OCI-LY7 (cell line): ENCODE measurements around the gene EYA2. TPM values are rescaled to one million over a fixed set of nuclear protein-coding genes. Genes with fewer than 3 reads are reported as not detected.

ENCODE experiments used
- BruUV-seq: library from RNA; stranded (reverse); fragments of 400-500 nt; replicated peaks from 2 replicates; lab custom pipeline; 2021; lab: Mats Ljungman, UMichigan
- CTCF ChIA-PET: fragments of 300-600 bp; sonication (Branson Sonifier 250); formaldehyde crosslinking; loops from one replicate; lab custom pipeline; 2022; ENCODE audit warnings: antibody characterized with exemption; ENCODE audit not compliant: unreplicated experiment; lab: Charles Lee
- POLR2A ChIA-PET: fragments of 300-600 bp; sonication (Branson Sonifier 250); formaldehyde crosslinking; loops from one replicate; lab custom pipeline; 2022; ENCODE audit warnings: antibody characterized with exemption; lab: Charles Lee
- DNase-seq: peaks from one replicate; pipeline ENCODE4 v3.0.0-alpha.2; 2015; ENCODE audit warnings: low spot score
- H2AFZ ChIP-seq: fragments of 200-600 bp; sonication (generic), shearing (Covaris generic); 2 replicates; pipeline ENCODE4 v1.6.1; 2014; ENCODE audit warnings: mild to moderate bottlenecking, antibody characterized with exemption, low read length, moderate library complexity
- H3K27ac ChIP-seq: fragments of 200-600 bp; sonication (generic); 2 replicates; pipeline ENCODE4 v1.5.1; 2014; ENCODE audit warnings: mixed run types, low read depth, mild to moderate bottlenecking, moderate library complexity, low read length, inconsistent platforms; ENCODE audit not compliant: poor library complexity, severe bottlenecking
- H3K36me3 ChIP-seq: fragments of 200-600 bp; sonication (generic); 2 replicates; pipeline ENCODE4 v1.6.1; 2014; ENCODE audit warnings: mild to moderate bottlenecking, antibody characterized with exemption, low read length, moderate library complexity, mixed read lengths; ENCODE audit not compliant: insufficient read depth
- H3K4me1 ChIP-seq: fragments of 200-600 bp; sonication (generic); 2 replicates; pipeline ENCODE4 v1.5.1; 2014; ENCODE audit warnings: mild to moderate bottlenecking, low read length; ENCODE audit not compliant: insufficient read depth, poor library complexity, severe bottlenecking
- H3K4me2 ChIP-seq: fragments of 200-600 bp; sonication (generic); 2 replicates; pipeline ENCODE4 v1.6.1; 2014; ENCODE audit warnings: mild to moderate bottlenecking, low read length
- H3K4me3 ChIP-seq: fragments of 200-600 bp; sonication (generic); 2 replicates; pipeline ENCODE4 v1.5.1; 2014; ENCODE audit warnings: mild to moderate bottlenecking, low read depth, low read length; ENCODE audit not compliant: poor library complexity, severe bottlenecking
- H3K79me2 ChIP-seq: fragments of 200-600 bp; sonication (generic); 2 replicates; pipeline ENCODE4 v1.6.1; 2016; ENCODE audit warnings: low read depth, mild to moderate bottlenecking, low read length, moderate library complexity, mixed read lengths; ENCODE audit not compliant: insufficient read depth
- H3K9me2 ChIP-seq: fragments of 200-600 bp; sonication (generic); 2 replicates; pipeline ENCODE4 v1.6.1; 2016; ENCODE audit warnings: mild to moderate bottlenecking, low read length, mixed read lengths; ENCODE audit not compliant: insufficient read depth
- H3K9me3 ChIP-seq: fragments of 200-600 bp; sonication (generic); 2 replicates; pipeline ENCODE4 v1.6.1; 2014; ENCODE audit warnings: mild to moderate bottlenecking, mixed run types, low read length, mixed read lengths
- H4K20me1 ChIP-seq: fragments of 200-600 bp; sonication (generic); 2 replicates; pipeline ENCODE4 v1.6.1; 2014; ENCODE audit warnings: mild to moderate bottlenecking, antibody characterized with exemption, low read length, moderate library complexity, mixed read lengths; ENCODE audit not compliant: insufficient read depth
- CTCF ChIP-seq: fragments of 200-600 bp; sonication (generic); conservative IDR thresholded peaks from 2 replicates; pipeline ENCODE4 v1.5.1; 2014; ENCODE audit warnings: mild to moderate bottlenecking, antibody characterized with exemption, low read length, moderate library complexity, mixed read lengths
- EZH2phosphoT487 ChIP-seq: fragments of 200-600 bp; sonication (generic); IDR thresholded peaks from 2 replicates; pipeline ENCODE4 v1.6.1; 2018; ENCODE audit warnings: low read depth, borderline replicate concordance, mild to moderate bottlenecking, mixed run types, antibody characterized with exemption, low read length, moderate library complexity, mixed read lengths
- intact Hi-C: fragments of 100-400 bp; cut with micrococcal nuclease; formaldehyde crosslinking; loops from one replicate; pipeline ENCODE4 v1.10.0; 2022; ENCODE audit not compliant: unreplicated experiment
- total RNA-seq, 2 experiments: library from RNA; depleted of rRNA in 1 of 2; stranded (reverse); fragments of >200 nt in 1 of 2; shearing (Covaris generic) in 1 of 2; gene quantifications; 2 replicates each; pipeline ENCODE4 v1.2.3, GENCODE V29; 2014 to 2022

Gene EYA2
- total RNA-seq, 2 experiments from 2014 or later: not detected

GRCh38 chr20:47019121-47019824 lies 124.6 kb downstream of the EYA2 start:
- H3K4me2 ChIP-seq: no peak overlapping the region
- no peak for DNase-seq
- H3K9me3 ChIP-seq: no peaks in the 10 kb centered on the region
- no TSS peak for BruUV-seq
- POLR2A ChIA-PET: interaction anchor here (0.7 kb wide), 1 partner anchor 339 kb away, joined by 3 read pairs; no protein-coding TSS in a partner anchor
- no peak overlapping the region for H2AFZ ChIP-seq
- H3K27ac ChIP-seq: no peak overlapping the region
- peaks cover 5% of the 10 kb centered on the region for H3K4me1 ChIP-seq
- CTCF ChIA-PET: no interaction called here
- TF ChIP-seq EZH2phosphoT487 (no peak), CTCF (no peak)
- no peaks in the 10 kb centered on the region for H3K9me2 ChIP-seq
- no peaks in the 10 kb centered on the region for H4K20me1 ChIP-seq
- H3K36me3 ChIP-seq: no peaks in the 10 kb centered on the region
- no peak overlapping the region for H3K4me3 ChIP-seq
- no peaks in the 10 kb centered on the region for H3K79me2 ChIP-seq
- intact Hi-C loops: no loop called here

GRCh38 chr20:47020231-47020630 lies 125.6 kb downstream of the EYA2 start:
- H3K36me3 ChIP-seq: no peaks in the 10 kb centered on the region
- no peak overlapping the region for H3K4me2 ChIP-seq
- intact Hi-C loops: loop anchor here (2.0 kb wide), 1 partner anchor 261 kb away; no protein-coding TSS in a partner anchor
- ChIA-PET POLR2A (interaction anchor here (0.6 to 0.7 kb wide), 2 partner anchors 59 to 432 kb away, joined by 3 read pairs; no protein-coding TSS in a partner anchor), CTCF (no interaction called here)
- peaks cover 14% of the 10 kb centered on the region for H3K4me1 ChIP-seq
- no peaks in the 10 kb centered on the region for H4K20me1 ChIP-seq
- no peaks in the 10 kb centered on the region for H3K79me2 ChIP-seq
- BruUV-seq: no TSS peak
- no peak overlapping the region for H3K27ac ChIP-seq
- no peaks in the 10 kb centered on the region for H3K9me3 ChIP-seq
- H3K9me2 ChIP-seq: no peaks in the 10 kb centered on the region
- DNase-seq: no peak
- TF ChIP-seq CTCF: peak; percentile 61
- no peak for TF ChIP-seq EZH2phosphoT487
- H3K4me3 ChIP-seq: no peak overlapping the region
- H2AFZ ChIP-seq: no peak overlapping the region

GRCh38 chr20:47021850-47022249 lies 127.2 kb downstream of the EYA2 start:
- BruUV-seq: no TSS peak
- CTCF ChIA-PET: no interaction called here
- Histone ChIP-seq H2AFZ (no peak overlapping the region), H3K27ac (no peak overlapping the region), H3K4me3 (no peak overlapping the region), H3K4me2 (no peak overlapping the region), H3K9me2 (no peaks in the 10 kb centered on the region), H4K20me1 (no peaks in the 10 kb centered on the region), H3K9me3 (no peaks in the 10 kb centered on the region), H3K4me1 (peaks cover 16% of the 10 kb centered on the region), H3K79me2 (no peaks in the 10 kb centered on the region), H3K36me3 (no peaks in the 10 kb centered on the region)
- POLR2A ChIA-PET: interaction anchor here (0.7 kb wide), 1 partner anchor 45 kb away, joined by 4 read pairs; no protein-coding TSS in a partner anchor
- no peak for DNase-seq
- TF ChIP-seq CTCF (no peak), EZH2phosphoT487 (no peak)
- intact Hi-C loops: loop anchor here (2.0 kb wide), 1 partner anchor 263 kb away; no protein-coding TSS in a partner anchor
